ENCODE data around the gene FLNB.

DNA sequence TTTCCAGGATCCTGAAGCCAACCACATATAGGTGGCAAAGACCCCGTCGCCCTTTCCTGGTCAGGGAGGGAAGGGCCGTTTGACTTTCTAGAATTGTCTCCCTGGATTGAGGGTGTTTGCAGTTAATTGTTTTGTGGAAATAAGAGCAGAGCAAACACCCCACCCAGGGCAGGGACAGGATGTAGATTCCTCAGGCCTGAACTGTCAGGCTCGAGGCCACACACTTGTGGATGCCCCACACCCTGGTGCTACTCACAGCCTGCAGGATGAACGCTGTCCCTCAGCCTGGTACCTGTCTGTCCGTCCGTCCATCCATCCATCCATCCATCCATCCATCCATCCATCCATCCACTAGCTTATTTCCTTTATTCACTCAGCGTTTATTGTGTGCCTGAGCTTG, 29.9 kb upstream of the FLNB start:
- TF ChIP-seq, protein P1, sequence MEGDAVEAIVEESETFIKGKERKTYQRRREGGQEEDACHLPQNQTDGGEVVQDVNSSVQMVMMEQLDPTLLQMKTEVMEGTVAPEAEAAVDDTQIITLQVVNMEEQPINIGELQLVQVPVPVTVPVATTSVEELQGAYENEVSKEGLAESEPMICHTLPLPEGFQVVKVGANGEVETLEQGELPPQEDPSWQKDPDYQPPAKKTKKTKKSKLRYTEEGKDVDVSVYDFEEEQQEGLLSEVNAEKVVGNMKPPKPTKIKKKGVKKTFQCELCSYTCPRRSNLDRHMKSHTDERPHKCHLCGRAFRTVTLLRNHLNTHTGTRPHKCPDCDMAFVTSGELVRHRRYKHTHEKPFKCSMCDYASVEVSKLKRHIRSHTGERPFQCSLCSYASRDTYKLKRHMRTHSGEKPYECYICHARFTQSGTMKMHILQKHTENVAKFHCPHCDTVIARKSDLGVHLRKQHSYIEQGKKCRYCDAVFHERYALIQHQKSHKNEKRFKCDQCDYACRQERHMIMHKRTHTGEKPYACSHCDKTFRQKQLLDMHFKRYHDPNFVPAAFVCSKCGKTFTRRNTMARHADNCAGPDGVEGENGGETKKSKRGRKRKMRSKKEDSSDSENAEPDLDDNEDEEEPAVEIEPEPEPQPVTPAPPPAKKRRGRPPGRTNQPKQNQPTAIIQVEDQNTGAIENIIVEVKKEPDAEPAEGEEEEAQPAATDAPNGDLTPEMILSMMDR (IDR thresholded peaks at IDR 0.05; ENCODE audit: insufficient read depth, low read depth, low read length) = no peak
- no peak for TF ChIP-seq EZH2 (IDR thresholded peaks at IDR 0.05; ENCODE audit: insufficient read depth, low read length)
